ENCODE data around the gene FAM234A.
"Not testable (repeated sequence)": the region's sequence is repeated elsewhere in the genome, so short reads cannot be mapped to it uniquely, and the experiment has no call there.

Gene FAM234A, protein sequence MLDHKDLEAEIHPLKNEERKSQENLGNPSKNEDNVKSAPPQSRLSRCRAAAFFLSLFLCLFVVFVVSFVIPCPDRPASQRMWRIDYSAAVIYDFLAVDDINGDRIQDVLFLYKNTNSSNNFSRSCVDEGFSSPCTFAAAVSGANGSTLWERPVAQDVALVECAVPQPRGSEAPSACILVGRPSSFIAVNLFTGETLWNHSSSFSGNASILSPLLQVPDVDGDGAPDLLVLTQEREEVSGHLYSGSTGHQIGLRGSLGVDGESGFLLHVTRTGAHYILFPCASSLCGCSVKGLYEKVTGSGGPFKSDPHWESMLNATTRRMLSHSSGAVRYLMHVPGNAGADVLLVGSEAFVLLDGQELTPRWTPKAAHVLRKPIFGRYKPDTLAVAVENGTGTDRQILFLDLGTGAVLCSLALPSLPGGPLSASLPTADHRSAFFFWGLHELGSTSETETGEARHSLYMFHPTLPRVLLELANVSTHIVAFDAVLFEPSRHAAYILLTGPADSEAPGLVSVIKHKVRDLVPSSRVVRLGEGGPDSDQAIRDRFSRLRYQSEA

DNA sequence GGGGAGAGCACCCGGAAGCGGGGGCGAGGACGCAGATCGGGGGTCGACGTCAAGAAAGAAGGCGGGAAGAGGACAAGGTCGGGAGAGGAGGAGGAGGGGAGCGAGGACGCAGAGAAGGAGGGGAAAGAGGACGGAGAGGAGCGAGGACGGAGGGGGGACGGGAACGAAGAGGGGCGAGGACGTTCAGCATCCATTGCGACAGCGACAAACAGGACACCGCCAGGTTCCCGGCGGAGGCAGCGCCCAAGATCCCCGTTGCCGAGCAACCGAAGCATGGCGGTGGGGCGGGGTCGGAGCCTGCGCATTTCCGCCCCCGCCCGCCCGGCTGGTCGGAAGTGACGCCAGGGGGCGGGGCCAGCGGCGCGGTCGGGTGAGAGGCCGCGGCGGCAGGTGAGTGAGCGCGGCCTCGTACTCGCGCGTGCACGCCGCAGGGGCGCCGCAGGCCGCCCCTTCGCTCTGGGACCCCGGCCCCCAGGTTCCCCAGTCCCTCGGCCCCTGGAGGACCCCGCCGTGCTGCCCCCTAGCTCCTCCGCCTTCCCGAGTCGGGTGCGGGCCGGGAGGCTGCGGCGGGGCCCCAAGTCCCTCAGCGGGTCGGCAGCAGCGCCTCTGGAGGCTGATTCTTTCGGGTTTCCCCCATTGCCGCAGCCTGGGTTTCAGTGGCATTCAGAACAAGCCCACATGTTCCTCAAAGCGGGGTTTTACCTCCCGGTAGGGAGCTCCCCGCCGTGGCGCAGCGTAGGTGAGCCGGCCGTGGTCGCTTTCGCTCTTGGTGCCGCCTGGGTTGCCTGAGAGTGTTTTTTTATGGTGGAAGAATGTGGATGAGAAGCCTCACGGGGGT lies at the start of gene FAM234A:
FAM234A (plus strand) TSS at position 354 of the 838 bp plus-strand sequence. CDS start 19,593 bp downstream, outside the sequence.
- peak; percentile 94 for DNase-seq (ENCODE audit: low spot score)

DNA sequence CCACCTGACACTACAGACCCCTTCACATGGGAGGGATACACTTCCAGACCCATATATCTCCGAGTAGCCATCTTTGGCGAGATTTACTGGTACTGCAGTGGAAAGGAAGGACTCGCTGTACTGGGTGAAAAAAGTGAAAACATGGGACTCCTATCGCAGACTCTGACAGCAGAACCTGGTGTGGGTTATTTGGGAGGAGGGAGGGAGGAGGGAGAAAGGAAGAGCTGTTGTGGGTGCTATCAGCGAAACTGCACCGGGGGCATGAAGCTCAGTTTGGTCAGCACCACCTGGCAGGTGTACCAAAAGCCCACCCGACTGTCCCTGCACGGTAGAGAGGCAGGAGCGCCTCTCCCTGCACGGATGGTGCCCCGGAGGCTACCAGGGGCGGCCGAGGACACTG lies 49.4 kb upstream of the FAM234A start:
- no peak for DNase-seq (ENCODE audit: low spot score)

DNA sequence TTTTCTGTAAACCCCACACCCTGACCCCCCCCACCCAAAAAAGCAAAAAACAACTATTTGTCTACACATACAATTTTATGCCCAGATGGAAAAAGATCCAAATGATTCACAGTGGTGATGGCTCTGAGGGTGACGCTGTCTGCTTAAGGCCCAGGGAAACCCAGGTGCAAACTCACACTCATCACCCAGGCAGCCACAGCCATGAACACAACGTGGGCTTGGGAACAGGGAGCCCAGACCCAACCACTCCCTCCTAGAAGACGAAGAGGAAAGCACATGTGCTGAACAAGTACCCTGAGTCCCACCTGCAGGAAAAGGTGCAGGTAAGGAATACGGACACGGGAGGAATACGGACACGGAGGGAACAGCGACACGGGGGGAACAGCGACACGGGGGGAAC lies 48.9 kb upstream of the FAM234A start:
- no peak for DNase-seq (ENCODE audit: low spot score)

DNA sequence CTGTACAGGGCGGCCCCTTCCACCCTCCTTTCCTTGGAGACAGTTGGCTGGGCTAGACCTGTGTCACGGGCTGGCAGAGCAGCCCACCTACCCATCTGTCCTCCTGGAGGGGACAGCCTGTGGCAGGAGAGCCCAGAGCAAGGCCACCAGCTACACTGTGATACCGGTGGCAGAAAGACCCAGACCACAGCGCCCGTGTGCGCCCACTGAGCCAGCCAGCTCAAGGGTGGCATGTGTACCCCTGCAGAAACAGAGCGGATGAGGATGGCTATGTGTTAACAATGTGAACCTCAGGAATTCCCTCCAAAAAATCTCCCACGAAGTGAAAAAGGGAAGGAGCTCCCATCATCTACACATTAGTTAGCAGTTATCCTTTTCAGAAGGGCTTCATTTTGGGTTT lies 47.3 kb upstream of the FAM234A start:
- no peak for DNase-seq (ENCODE audit: low spot score)

DNA sequence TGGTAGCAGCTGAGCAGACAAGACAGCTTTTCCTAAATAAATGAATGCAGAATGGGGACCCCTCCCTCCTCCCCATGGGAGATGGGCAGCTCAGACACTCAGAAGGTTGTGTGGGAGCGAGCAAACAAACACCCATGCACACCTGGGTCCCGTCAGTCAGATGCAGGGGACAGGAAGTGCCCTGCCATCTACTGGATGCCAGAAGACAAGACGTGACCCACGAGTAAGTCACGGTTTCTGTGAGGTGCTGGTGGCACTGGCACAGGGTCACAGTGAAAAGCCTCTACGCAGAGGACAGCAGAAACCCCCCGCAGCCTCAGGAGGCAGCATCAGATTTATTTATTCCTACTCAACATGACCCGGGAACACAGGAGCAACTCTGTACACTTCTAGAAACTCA lies 45.9 kb upstream of the FAM234A start:
- DNase-seq (ENCODE audit: low spot score), result no peak

DNA sequence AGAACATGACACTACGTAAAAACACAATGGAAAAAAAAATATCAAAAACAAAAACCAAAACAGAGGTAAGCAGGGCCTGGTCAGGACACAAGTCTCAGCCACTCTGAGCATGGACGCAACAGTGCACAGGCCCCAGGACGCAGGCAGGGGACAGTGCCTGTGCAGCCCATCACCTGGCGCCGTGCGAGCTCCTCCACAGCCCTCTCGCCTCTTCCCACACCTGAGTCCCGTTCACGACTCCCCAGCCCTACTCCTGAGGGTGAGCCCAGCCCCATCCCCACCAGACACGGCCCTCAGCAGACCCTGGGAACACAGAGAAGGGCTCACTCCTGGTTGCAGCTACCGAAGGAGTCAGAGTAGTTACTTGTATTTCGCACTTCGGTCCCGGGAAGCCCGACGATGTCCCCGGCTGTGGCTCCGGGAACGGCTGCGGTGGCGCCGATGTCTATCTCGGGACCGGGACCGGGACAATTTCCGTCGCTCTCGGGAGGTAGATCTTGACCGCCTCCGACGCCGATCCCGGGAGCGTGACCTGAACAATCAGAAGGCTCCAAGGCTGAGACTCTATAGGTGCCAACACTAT lies 44.9 kb upstream of the FAM234A start:
- no peak for DNase-seq (ENCODE audit: low spot score)

DNA sequence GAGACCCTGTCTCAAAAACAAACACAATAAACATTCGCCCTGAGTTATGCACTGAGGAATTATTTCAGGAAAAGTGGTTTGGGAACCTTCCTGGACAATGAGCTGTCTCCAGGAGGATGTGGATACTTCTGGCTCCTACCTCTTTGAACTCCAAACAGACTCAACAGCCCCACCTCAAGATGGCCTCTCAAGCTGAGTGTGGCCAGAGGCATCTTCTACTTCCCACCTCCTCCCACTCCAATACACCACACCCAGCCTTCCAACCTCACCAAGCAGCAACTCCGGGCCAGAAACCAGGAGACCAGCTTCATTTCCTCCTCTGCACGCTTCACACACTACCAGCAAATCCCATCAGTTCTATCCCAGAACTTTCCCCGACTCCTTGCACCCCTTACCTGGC lies 42.8 kb upstream of the FAM234A start:
- no peak for DNase-seq (ENCODE audit: low spot score)

DNA sequence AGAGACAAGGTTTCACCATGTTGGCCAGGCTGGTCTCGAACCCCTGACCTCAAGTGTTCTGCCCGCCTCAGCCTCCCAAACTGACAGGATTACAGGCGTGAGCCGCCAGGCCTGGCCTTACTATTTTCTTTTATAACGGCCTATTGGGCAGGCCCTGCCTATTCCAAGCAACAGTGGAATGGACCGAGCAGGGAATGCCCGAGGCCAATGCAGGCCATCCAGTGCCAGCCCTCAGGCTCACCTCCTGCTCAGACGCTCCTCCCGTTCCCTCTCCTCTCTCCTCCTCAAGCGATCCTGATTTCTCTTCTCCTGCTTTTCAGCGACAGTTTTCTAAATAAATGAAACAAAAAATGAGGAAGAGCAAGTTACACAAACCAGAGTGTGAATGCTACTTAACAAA lies 41.9 kb upstream of the FAM234A start:
- no peak for DNase-seq (ENCODE audit: low spot score)

DNA sequence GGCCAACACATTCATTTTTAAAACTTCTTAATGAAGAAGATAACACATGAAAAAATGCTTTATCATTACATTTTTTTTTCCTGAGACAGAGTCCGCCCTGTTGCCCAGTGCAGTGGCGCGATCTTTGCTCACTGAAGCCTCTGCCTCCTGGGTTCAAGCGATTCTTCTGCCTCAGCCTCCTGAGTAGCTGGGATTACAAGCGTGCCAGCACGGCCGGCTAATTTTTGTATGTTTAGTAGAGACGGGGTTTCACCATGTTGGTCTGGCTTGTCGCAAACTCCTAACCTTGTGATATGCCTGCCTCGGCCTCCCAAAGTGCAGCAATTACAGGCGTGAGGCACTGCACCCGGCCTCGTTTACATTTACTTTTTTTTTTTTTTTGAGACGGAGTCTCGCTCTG lies 41.2 kb upstream of the FAM234A start:
- DNase-seq (ENCODE audit: low spot score), result no peak

DNA sequence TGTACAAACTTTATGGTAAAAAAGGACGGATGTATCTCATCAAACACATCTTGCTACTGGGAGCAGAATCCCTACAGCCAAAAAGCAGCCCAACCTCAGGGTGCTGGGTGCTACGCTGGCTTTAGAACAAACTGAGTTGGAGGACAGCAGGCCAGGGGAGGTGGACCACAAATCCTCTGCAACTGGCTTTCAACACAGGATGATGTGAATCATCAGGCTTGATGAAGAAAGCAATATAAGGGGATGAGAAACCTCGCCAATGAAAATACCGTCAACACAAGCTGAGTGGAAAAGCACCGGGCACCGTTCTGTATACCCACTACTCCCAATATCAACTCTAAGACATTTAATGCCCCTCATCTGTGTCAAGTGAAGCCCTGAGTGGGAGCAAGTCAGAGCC lies 40.1 kb upstream of the FAM234A start:
- DNase-seq (ENCODE audit: low spot score), result no peak

DNA sequence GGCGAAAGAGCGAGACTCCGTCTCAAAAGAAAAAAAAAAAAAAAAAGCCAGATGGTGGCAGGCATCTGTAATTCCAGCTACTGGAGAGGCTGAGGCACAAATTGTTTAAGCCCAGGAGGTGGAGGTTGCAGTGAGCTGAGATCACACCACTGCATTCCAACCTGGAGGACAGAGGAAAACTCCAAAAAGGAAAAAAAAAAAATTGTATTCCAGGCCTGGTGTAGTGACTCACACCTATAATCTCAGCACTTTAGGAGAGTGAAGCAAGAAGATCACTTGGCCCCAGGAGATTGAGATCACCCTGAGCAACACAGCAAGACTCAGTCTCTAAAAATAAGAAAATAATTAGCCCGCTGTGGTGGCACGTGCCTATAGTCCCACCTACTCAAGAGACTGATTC lies 34.2 kb upstream of the FAM234A start:
- no peak for DNase-seq (ENCODE audit: low spot score)

DNA sequence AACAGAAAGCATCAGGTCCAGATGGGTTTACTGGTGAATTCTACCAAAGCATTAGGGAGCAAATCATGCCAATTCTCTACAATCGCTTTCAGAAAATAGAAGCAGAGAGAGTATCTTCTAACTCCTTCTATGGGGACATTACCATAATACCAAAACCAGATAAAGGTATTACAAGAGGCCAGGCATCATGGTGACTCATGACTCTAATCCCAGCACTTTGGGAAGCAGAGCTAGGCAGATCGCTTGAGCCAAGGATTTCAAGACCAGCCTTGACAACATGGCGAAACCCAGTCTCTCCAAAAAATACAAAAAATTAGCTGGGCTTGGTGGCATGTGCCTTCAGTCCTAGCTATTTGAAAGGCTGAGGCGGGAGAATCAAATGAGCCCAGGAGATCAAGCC lies 31.4 kb upstream of the FAM234A start:
- DNase-seq (ENCODE audit: low spot score), result no peak

DNA sequence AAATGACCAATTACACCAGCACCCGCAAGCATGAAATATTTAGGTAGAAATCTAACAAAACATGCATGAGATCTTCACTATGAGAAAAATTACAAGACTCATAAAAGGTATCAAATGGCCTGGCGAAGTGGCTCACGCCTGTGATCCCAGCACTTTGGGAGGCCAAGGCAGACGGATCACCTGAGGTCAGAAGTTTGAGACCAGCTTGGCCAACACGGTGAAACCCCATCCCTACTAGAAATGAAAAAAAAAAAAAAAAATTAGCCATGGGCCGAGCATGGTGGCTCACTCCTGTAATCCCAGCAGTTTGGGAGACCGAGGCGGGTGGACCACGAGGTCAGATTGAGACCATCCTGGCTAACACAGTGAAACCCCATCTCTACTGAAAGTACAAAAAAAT lies 30.6 kb upstream of the FAM234A start:
- DNase-seq (ENCODE audit: low spot score), result not testable (repeated sequence)

DNA sequence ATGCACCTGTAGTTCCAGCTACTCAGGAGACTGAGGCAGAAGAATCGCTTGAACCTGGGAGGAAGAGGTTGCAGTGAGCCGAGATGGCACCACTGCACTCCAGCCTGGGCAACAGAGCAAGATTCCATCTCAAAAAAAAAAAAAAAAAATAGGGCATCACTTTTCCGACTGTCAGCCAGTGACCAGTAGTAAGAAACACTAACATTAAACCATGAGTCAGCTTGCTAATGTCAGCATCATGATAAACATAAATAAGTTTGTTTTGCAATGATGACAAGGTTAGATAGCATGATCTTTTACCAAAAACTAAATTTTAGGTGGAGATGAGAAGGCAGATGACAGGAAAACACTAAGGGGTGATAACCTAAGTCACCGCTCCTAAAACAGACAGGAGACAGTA lies 25.3 kb upstream of the FAM234A start:
- DNase-seq (ENCODE audit: low spot score), result not testable (repeated sequence)

DNA sequence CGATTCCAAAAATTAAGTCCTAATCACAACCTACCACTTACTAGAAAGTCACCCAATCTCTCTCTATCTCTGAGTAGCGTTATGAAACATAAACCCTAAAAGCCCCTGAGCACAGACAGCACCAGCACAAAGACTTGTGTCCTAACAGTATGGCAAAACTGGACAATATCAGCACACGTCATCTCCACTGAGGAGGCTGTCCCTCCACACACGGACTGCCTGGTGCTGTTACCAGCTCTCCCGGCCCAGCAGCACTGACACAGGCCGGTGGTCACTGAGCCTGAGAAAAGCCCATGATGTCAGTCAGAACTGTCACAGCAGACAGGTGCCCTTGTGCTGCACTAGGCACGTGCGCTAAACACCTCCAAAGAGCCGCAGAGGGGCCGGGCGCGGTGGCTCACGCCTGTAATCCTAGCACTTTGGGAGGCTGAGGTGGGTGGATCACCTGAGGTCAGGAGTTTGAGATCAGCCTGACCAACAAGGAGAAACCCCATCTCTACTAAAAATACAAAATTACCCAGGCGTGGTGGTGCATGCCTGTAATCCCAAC lies 22.9 kb upstream of the FAM234A start:
- DNase-seq (ENCODE audit: low spot score), result not testable (repeated sequence)

DNA sequence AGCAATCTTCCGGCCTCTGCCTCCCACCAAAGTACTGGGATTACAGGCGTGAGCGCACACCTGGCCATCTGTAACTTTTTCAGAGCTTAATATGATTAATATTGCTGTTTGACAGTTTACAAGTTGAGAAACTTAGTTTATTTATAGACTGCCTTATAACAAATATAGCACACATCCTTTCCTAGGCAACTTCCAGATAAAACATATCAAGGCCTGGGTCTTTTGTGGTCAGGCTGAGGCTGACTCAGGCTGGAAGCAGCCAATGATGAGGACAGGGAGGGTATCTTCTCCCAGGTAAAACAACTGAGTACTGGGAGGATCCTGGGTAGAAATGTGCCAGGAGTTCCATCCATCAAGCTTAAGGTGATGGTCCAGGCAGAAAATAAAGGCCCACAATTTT lies 21.6 kb upstream of the FAM234A start:
- no peak for DNase-seq (ENCODE audit: low spot score)

DNA sequence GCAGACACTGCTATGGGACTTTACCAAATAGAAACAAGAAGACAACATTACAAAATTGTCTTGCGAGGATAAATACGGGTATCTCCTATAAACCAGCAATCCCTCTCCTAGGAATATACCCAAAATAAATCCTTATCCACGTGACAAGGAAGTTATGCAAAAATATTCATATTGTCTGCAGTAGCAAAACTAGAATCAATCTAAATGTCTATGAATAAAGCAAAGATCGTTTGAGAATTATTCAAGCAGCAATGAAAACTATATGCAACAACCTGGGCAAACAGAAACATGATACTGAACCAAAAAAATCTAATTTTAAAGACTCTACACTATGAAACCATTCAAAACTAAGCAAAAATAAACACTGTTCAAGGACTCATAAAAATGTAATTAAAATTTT lies 14.6 kb upstream of the FAM234A start:
- DNase-seq (ENCODE audit: low spot score), result no peak

DNA sequence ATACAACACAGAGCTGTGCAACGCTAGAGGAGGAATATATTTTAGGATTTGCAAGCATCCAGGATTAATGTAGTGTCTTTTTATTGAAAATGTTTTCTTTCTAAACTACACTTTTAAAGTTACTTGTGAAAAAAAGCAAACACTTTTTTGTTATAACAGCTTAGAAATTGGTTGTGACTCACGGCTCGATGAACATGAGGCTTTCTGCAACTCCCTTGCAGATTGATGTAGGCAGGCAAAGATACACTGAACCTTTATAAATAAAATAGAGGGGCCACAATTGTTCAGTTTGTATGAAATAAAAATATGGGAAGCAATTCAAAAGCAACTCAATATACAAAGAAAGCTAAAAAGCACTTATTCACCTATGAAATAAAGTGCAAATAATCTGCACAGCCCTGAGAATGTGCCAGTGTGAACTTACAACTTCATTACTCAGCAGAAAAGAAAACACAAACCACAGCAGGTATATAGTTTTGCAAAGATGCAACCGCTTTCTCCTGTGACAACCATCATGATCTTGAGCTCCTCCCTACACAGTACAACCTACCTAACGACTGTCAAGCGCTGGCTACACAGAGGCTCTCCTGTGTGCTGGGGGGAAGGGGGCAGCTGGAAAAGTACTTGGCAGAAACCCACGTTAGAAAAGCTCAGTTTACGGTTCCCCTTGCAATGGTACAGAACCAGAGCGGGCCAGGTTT lies 6.3 kb upstream of the FAM234A start:
- DNase-seq (ENCODE audit: low spot score), result no peak

DNA sequence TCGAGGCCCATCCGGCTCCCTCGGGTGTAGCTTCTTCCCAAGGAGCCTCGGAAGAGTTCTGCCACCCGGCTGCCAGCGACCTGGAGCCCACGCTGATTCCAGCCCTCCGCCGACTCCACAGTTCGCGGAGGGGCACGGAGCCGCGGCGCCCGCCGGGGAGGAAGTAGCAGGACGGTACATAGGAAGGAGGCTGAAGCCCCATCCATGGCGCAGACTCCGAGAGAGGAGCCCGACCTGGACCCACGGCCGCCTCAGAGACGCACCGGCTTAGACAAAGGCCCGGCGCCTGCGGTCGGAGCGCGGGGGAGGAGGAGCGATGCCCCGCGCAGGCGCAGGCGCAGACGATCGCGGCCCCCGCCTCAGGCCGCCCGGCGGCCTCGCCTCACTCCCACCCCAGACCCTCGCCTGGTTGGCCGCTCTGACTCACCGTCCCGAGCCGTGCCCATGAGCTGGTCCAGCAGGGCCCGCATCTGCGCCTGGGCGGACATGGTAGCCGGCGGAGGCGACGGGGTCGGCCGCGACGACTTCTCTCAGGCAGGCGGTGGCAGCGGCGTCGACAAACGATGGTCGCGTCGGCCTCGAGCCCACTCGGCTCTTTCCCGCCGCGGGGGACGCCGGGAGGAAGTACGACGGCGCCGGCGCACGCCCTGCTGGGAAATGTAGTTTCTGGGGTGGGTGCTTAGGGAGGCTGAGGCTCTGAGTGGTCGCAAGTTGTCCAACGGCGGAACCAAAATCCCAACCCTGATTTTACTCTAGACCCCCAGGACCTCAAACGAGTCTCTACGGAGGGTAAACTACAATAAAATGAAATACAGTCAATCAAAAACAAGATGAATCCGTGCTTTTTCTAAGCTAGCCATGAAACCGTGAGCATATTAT lies 5.5 kb upstream of the FAM234A start, which contains the start of gene LUC7L:
LUC7L (minus strand) TSS at position 598 of the 879 bp plus-strand sequence; CDS start at position 488, 110 bp downstream.
- peak; percentile 88 for DNase-seq (ENCODE audit: low spot score)

DNA sequence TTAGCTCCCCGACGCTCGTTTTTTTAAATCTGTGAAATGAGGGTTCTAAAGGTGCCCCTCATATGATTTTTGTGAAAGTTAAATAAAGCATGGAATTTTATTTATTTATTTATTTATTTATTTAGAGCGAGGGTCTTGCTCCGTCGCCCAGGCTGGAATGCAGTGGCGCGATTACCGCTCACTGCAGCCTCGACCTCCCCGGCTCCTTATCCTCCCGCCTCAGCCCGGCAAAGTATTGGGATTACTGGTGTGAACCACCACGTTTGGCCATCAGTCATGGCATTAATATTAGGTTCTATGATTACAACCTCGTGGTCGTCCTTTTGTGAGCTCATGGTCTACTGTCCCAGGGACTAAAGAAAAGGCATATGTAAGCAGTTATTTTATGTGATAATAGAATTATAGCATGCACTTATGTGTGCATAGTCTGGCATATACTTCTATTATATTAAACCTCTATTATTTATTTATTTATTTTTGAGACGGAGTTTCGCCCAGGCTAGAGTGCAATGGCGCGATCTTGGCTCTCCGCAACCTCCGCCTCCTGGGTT lies 4.8 kb upstream of the FAM234A start:
- DNase-seq (ENCODE audit: low spot score), result no peak
